Vagina (tissue), 2 donors: ENCODE measurements around the gene CDC14B. TPM values are rescaled to one million over a fixed set of nuclear protein-coding genes. Genes with fewer than 3 reads are reported as not detected.

ENCODE experiments used
- DNase-seq, 2 donors: peaks; one replicate each; pipeline ENCODE4 v3.0.0-alpha.2; 2017; ENCODE audit errors: extremely low spot score in 2 of 2
- H3K27ac ChIP-seq: fragments of 200-600 bp; sonication (generic); one replicate; pipeline ENCODE4 v1.5.1; 2019
- H3K27me3 ChIP-seq: fragments of 200-600 bp; sonication (generic); one replicate; pipeline ENCODE4 v1.5.1; 2019
- H3K36me3 ChIP-seq, 2 donors: fragments of 200-600 bp; sonication (generic); one replicate each; pipeline ENCODE4 v1.5.1; 2017 to 2019
- H3K4me1 ChIP-seq: fragments of 200-600 bp; sonication (generic); one replicate; pipeline ENCODE4 v1.5.1; 2019
- H3K4me3 ChIP-seq, 2 donors: fragments of 200-600 bp; sonication (generic); 1 replicate in 1 of 2; 2 replicates in 1 of 2; pipeline ENCODE4 v1.5.1; 2016 to 2019
- H3K9me3 ChIP-seq: fragments of 200-600 bp; sonication (generic); one replicate; pipeline ENCODE4 v1.5.1; 2019
- CTCF ChIP-seq, 3 experiments: fragments of 450-650 bp in 2 of 3; fragments of 200-600 bp in 1 of 3; sonication (generic) in 1 of 3; IDR thresholded peaks; one replicate each; pipeline ENCODE4 v1.5.1; 2017 to 2019; ENCODE audit warnings: antibody characterized with exemption in 3 of 3, mild to moderate bottlenecking in 2 of 3, moderate library complexity in 2 of 3
- POLR2A ChIP-seq, 2 donors: fragments of 450-650 bp; IDR thresholded peaks; one replicate each; pipeline ENCODE4 v1.6.1; 2017; ENCODE audit warnings: antibody characterized with exemption in 2 of 2, mild to moderate bottlenecking in 2 of 2, moderate library complexity in 2 of 2
- POLR2AphosphoS5 ChIP-seq, 2 donors: sonication (generic); formaldehyde crosslinking; IDR thresholded peaks; one replicate each; pipeline ENCODE4 v1.9.0; 2017; ENCODE audit warnings: antibody characterized with exemption in 2 of 2, mild to moderate bottlenecking in 2 of 2, low read depth in 1 of 2; ENCODE audit not compliant: insufficient read depth in 1 of 2
- intact Hi-C: fragments of 100-400 bp; cut with DNase I; formaldehyde crosslinking; loops from one replicate; pipeline ENCODE4 v1.15.1; 2023
- total RNA-seq: library from RNA; depleted of rRNA; stranded (reverse); fragments of >200 nt; gene quantifications from one replicate; pipeline ENCODE4 v1.2.3, GENCODE V29; 2016

CDC14B gene
- total RNA-seq, 1 donor from 2014 or later = 15.7 TPM

- H3K36me3 ChIP-seq = peaks cover 0 to 16% of the 10 kb centered on the region in 2 donors
- no peak overlapping the region for H3K4me3 ChIP-seq
- no peaks in the 10 kb centered on the region for H3K4me1 ChIP-seq
- TF ChIP-seq CTCF (IDR thresholded peaks at IDR 0.05) (no peak), POLR2A (IDR thresholded peaks at IDR 0.05) (no peak), POLR2AphosphoS5 (IDR thresholded peaks at IDR 0.05; ENCODE audit: insufficient read depth in 1 of 2, low read depth in 1 of 2) (no peak)
- intact Hi-C loops = no loop called here
- no peak overlapping the region for H3K27ac ChIP-seq
- no peaks in the 10 kb centered on the region for H3K9me3 ChIP-seq
- no peak for DNase-seq
- H3K27me3 ChIP-seq = no peaks in the 10 kb centered on the region
These were observed 87.5 kb downstream of the CDC14B start for GRCh38 chr9:96532173-96532572.

- H3K27ac ChIP-seq = no peak overlapping the region
- H3K4me3 ChIP-seq = no peak overlapping the region
- H3K4me1 ChIP-seq = no peaks in the 10 kb centered on the region
- no peaks in the 10 kb centered on the region for H3K9me3 ChIP-seq
- peaks cover 0 to 16% of the 10 kb centered on the region in 2 donors for H3K36me3 ChIP-seq
- intact Hi-C loops = no loop called here
- H3K27me3 ChIP-seq = no peaks in the 10 kb centered on the region
- TF ChIP-seq POLR2A (IDR thresholded peaks at IDR 0.05) (no peak), POLR2AphosphoS5 (IDR thresholded peaks at IDR 0.05; ENCODE audit: insufficient read depth in 1 of 2, low read depth in 1 of 2) (no peak), CTCF (IDR thresholded peaks at IDR 0.05) (no peak)
- no peak for DNase-seq
These were observed 94.9 kb downstream of the CDC14B start for GRCh38 chr9:96524764-96525163.

DNA sequence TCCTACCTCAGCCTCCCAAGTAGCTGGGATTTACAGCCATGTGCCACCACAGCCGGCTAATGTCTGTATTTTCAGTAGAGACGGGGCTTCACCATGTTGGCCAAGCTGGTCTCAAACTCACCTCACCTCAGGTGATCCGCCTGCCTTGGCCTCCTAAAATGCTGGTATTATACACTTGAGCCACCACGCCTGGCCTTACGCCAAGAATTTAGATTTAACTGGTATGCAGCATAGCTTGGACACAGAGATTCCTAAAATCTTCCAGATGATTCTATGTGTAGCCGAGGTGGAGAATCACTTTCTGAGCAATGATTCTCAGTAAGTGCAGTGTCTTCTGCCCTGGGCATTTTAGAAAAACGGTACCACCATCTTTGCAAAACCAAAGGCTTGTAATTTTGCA, 95.6 kb downstream of the CDC14B start:
- Histone ChIP-seq H3K9me3 (no peaks in the 10 kb centered on the region), H3K4me3 (no peak overlapping the region), H3K4me1 (no peaks in the 10 kb centered on the region), H3K27me3 (no peaks in the 10 kb centered on the region), H3K36me3 (peaks cover 0 to 16% of the 10 kb centered on the region in 2 donors), H3K27ac (no peak overlapping the region)
- intact Hi-C loops = no loop called here
- TF ChIP-seq POLR2A (IDR thresholded peaks at IDR 0.05) = no peak
- no peak for TF ChIP-seq CTCF (IDR thresholded peaks at IDR 0.05)
- no peak for TF ChIP-seq POLR2AphosphoS5 (IDR thresholded peaks at IDR 0.05; ENCODE audit: insufficient read depth in 1 of 2, low read depth in 1 of 2)
- DNase-seq = no peak

GRCh38 chr9:96523374-96523773, 96.3 kb downstream of the CDC14B start:
- intact Hi-C loops = no loop called here
- TF ChIP-seq POLR2AphosphoS5 (IDR thresholded peaks at IDR 0.05; ENCODE audit: insufficient read depth in 1 of 2, low read depth in 1 of 2) (no peak), POLR2A (IDR thresholded peaks at IDR 0.05) (no peak), CTCF (IDR thresholded peaks at IDR 0.05) (no peak)
- Histone ChIP-seq H3K27ac (no peak overlapping the region), H3K27me3 (no peaks in the 10 kb centered on the region), H3K4me3 (no peak overlapping the region), H3K4me1 (no peaks in the 10 kb centered on the region), H3K36me3 (peaks cover 0 to 16% of the 10 kb centered on the region in 2 donors), H3K9me3 (no peaks in the 10 kb centered on the region)
- no peak for DNase-seq

- intact Hi-C loops = no loop called here
- Histone ChIP-seq H3K27ac (no peak overlapping the region), H3K4me1 (no peaks in the 10 kb centered on the region), H3K4me3 (no peak overlapping the region), H3K27me3 (no peaks in the 10 kb centered on the region), H3K9me3 (no peaks in the 10 kb centered on the region), H3K36me3 (peaks cover 0 to 16% of the 10 kb centered on the region in 2 donors)
- DNase-seq = no peak
- no peak for TF ChIP-seq POLR2A (IDR thresholded peaks at IDR 0.05)
- TF ChIP-seq POLR2AphosphoS5 (IDR thresholded peaks at IDR 0.05; ENCODE audit: insufficient read depth in 1 of 2, low read depth in 1 of 2) = no peak
- no peak for TF ChIP-seq CTCF (IDR thresholded peaks at IDR 0.05)
These were observed 97.3 kb downstream of the CDC14B start for GRCh38 chr9:96522366-96522765.
